Measurements from ENCODE around the gene RGL4.
A peak's percentile ranks its signal among the peaks of the same experiment; 100 is the strongest.

RGL4 gene

GRCh38 chr22:23700706-23701105, 9.9 kb downstream of the RGL4 start:
- H3K27me3 ChIP-seq (ENCODE audit: control insufficient read depth in 1 of 2, insufficient read depth in 2 of 2, low read length in 2 of 2), result no peaks in the 10 kb centered on the region
- H3K4me3 ChIP-seq (ENCODE audit: low read length in 2 of 2), result no peak overlapping the region
- H3K36me3 ChIP-seq (ENCODE audit: control insufficient read depth in 2 of 2, insufficient read depth in 2 of 2, low read length in 2 of 2), result peaks cover 20 to 38% of the 10 kb centered on the region in 2 donors
- no peaks in the 10 kb centered on the region for H3K9me3 ChIP-seq (ENCODE audit: control insufficient read depth in 2 of 2, low read length in 2 of 2)
- no peaks in the 10 kb centered on the region for H3K4me1 ChIP-seq (ENCODE audit: control insufficient read depth, insufficient read depth, low read length)
- H3K27ac ChIP-seq (ENCODE audit: low read length), result no peak overlapping the region
- no peak overlapping the region for H3K9ac ChIP-seq (ENCODE audit: low read length in 2 of 2)

- Histone ChIP-seq H3K9me3 (ENCODE audit: control insufficient read depth in 2 of 2, low read length in 2 of 2) (no peaks in the 10 kb centered on the region), H3K9ac (ENCODE audit: low read length in 2 of 2) (no peak overlapping the region), H3K4me3 (ENCODE audit: low read length in 2 of 2) (no peak overlapping the region), H3K27ac (ENCODE audit: low read length) (no peak overlapping the region), H3K36me3 (ENCODE audit: control insufficient read depth in 2 of 2, insufficient read depth in 2 of 2, low read length in 2 of 2) (peaks cover 40 to 56% of the 10 kb centered on the region in 2 donors), H3K4me1 (ENCODE audit: control insufficient read depth, insufficient read depth, low read length) (no peaks in the 10 kb centered on the region), H3K27me3 (ENCODE audit: control insufficient read depth in 1 of 2, insufficient read depth in 2 of 2, low read length in 2 of 2) (no peaks in the 10 kb centered on the region)
Observed at GRCh38 chr22:23704062-23704461, 13.2 kb downstream of the RGL4 start.

- Histone ChIP-seq H3K36me3 (ENCODE audit: control insufficient read depth in 2 of 2, insufficient read depth in 2 of 2, low read length in 2 of 2) (peaks cover 47 to 63% of the 10 kb centered on the region in 2 donors), H3K27ac (ENCODE audit: low read length) (no peak overlapping the region), H3K9me3 (ENCODE audit: control insufficient read depth in 2 of 2, low read length in 2 of 2) (no peaks in the 10 kb centered on the region), H3K4me1 (ENCODE audit: control insufficient read depth, insufficient read depth, low read length) (no peaks in the 10 kb centered on the region), H3K4me3 (ENCODE audit: low read length in 2 of 2) (no peak overlapping the region), H3K27me3 (ENCODE audit: control insufficient read depth in 1 of 2, insufficient read depth in 2 of 2, low read length in 2 of 2) (no peaks in the 10 kb centered on the region), H3K9ac (ENCODE audit: low read length in 2 of 2) (no peak overlapping the region)
Observed at GRCh38 chr22:23704829-23705228, 14.0 kb downstream of the RGL4 start.

- peaks cover 50 to 63% of the 10 kb centered on the region in 2 donors for H3K36me3 ChIP-seq (ENCODE audit: control insufficient read depth in 2 of 2, insufficient read depth in 2 of 2, low read length in 2 of 2)
- H3K27me3 ChIP-seq (ENCODE audit: control insufficient read depth in 1 of 2, insufficient read depth in 2 of 2, low read length in 2 of 2), result no peaks in the 10 kb centered on the region
- no peaks in the 10 kb centered on the region for H3K9me3 ChIP-seq (ENCODE audit: control insufficient read depth in 2 of 2, low read length in 2 of 2)
- no peak overlapping the region for H3K9ac ChIP-seq (ENCODE audit: low read length in 2 of 2)
- no peaks in the 10 kb centered on the region for H3K4me1 ChIP-seq (ENCODE audit: control insufficient read depth, insufficient read depth, low read length)
- no peak overlapping the region for H3K27ac ChIP-seq (ENCODE audit: low read length)
- no peak overlapping the region for H3K4me3 ChIP-seq (ENCODE audit: low read length in 2 of 2)
Observed at GRCh38 chr22:23705358-23705757, 14.5 kb downstream of the RGL4 start.

GRCh38 chr22:23708270-23708669, 17.5 kb downstream of the RGL4 start:
- Histone ChIP-seq H3K4me1 (ENCODE audit: control insufficient read depth, insufficient read depth, low read length) (no peaks in the 10 kb centered on the region), H3K27ac (ENCODE audit: low read length) (no peak overlapping the region), H3K4me3 (ENCODE audit: low read length in 2 of 2) (no peak overlapping the region), H3K9me3 (ENCODE audit: control insufficient read depth in 2 of 2, low read length in 2 of 2) (no peaks in the 10 kb centered on the region), H3K27me3 (ENCODE audit: control insufficient read depth in 1 of 2, insufficient read depth in 2 of 2, low read length in 2 of 2) (no peaks in the 10 kb centered on the region), H3K9ac (ENCODE audit: low read length in 2 of 2) (no peak overlapping the region), H3K36me3 (ENCODE audit: control insufficient read depth in 2 of 2, insufficient read depth in 2 of 2, low read length in 2 of 2) (peaks cover 57 to 70% of the 10 kb centered on the region in 2 donors)

- Histone ChIP-seq H3K27ac (ENCODE audit: low read length) (no peak overlapping the region), H3K4me1 (ENCODE audit: control insufficient read depth, insufficient read depth, low read length) (no peaks in the 10 kb centered on the region), H3K27me3 (ENCODE audit: control insufficient read depth in 1 of 2, insufficient read depth in 2 of 2, low read length in 2 of 2) (no peaks in the 10 kb centered on the region), H3K9ac (ENCODE audit: low read length in 2 of 2) (no peak overlapping the region), H3K4me3 (ENCODE audit: low read length in 2 of 2) (no peak overlapping the region), H3K36me3 (ENCODE audit: control insufficient read depth in 2 of 2, insufficient read depth in 2 of 2, low read length in 2 of 2) (peaks cover 63 to 74% of the 10 kb centered on the region in 2 donors), H3K9me3 (ENCODE audit: control insufficient read depth in 2 of 2, low read length in 2 of 2) (no peaks in the 10 kb centered on the region)
Observed at GRCh38 chr22:23709107-23709506, 18.3 kb downstream of the RGL4 start.

- H3K9me3 ChIP-seq (ENCODE audit: control insufficient read depth in 2 of 2, low read length in 2 of 2), result no peaks in the 10 kb centered on the region
- H3K27ac ChIP-seq (ENCODE audit: low read length), result no peak overlapping the region
- no peak overlapping the region for H3K9ac ChIP-seq (ENCODE audit: low read length in 2 of 2)
- no peak overlapping the region for H3K4me3 ChIP-seq (ENCODE audit: low read length in 2 of 2)
- peaks cover 6% of the 10 kb centered on the region for H3K4me1 ChIP-seq (ENCODE audit: control insufficient read depth, insufficient read depth, low read length)
- no peaks in the 10 kb centered on the region for H3K27me3 ChIP-seq (ENCODE audit: control insufficient read depth in 1 of 2, insufficient read depth in 2 of 2, low read length in 2 of 2)
- peaks cover 42 to 45% of the 10 kb centered on the region in 2 donors for H3K36me3 ChIP-seq (ENCODE audit: control insufficient read depth in 2 of 2, insufficient read depth in 2 of 2, low read length in 2 of 2)
Observed at GRCh38 chr22:23712256-23712655, 21.4 kb downstream of the RGL4 start.

GRCh38 chr22:23713696-23714595, 23.1 kb downstream of the RGL4 start:
- no peaks in the 10 kb centered on the region for H3K27me3 ChIP-seq (ENCODE audit: control insufficient read depth in 1 of 2, insufficient read depth in 2 of 2, low read length in 2 of 2)
- H3K9ac ChIP-seq (ENCODE audit: low read length in 2 of 2), result no peak overlapping the region
- no peaks in the 10 kb centered on the region for H3K9me3 ChIP-seq (ENCODE audit: control insufficient read depth in 2 of 2, low read length in 2 of 2)
- peaks cover 10% of the 10 kb centered on the region for H3K4me1 ChIP-seq (ENCODE audit: control insufficient read depth, insufficient read depth, low read length)
- no peak overlapping the region for H3K4me3 ChIP-seq (ENCODE audit: low read length in 2 of 2)
- peaks cover 32 to 35% of the 10 kb centered on the region in 2 donors for H3K36me3 ChIP-seq (ENCODE audit: control insufficient read depth in 2 of 2, insufficient read depth in 2 of 2, low read length in 2 of 2)
- H3K27ac ChIP-seq (ENCODE audit: low read length), result no peak overlapping the region

GRCh38 chr22:23714596-23715578, 24.1 kb downstream of the RGL4 start:
- Histone ChIP-seq H3K4me1 (ENCODE audit: control insufficient read depth, insufficient read depth, low read length) (peaks cover 10% of the 10 kb centered on the region), H3K27me3 (ENCODE audit: control insufficient read depth in 1 of 2, insufficient read depth in 2 of 2, low read length in 2 of 2) (no peaks in the 10 kb centered on the region), H3K36me3 (ENCODE audit: control insufficient read depth in 2 of 2, insufficient read depth in 2 of 2, low read length in 2 of 2) (peaks cover 23 to 26% of the 10 kb centered on the region in 2 donors), H3K9me3 (ENCODE audit: control insufficient read depth in 2 of 2, low read length in 2 of 2) (no peaks in the 10 kb centered on the region), H3K9ac (ENCODE audit: low read length in 2 of 2) (no peak overlapping the region), H3K4me3 (ENCODE audit: low read length in 2 of 2) (no peak overlapping the region), H3K27ac (ENCODE audit: low read length) (no peak overlapping the region)

GRCh38 chr22:23715806-23716375, 25.1 kb downstream of the RGL4 start:
- no peak overlapping the region for H3K9ac ChIP-seq (ENCODE audit: low read length in 2 of 2)

More at GRCh38 chr22:23715806-23716375, 25.1 kb downstream of the RGL4 start:
- peaks cover 16 to 17% of the 10 kb centered on the region in 2 donors for H3K36me3 ChIP-seq (ENCODE audit: control insufficient read depth in 2 of 2, insufficient read depth in 2 of 2, low read length in 2 of 2)
- H3K4me1 ChIP-seq (ENCODE audit: control insufficient read depth, insufficient read depth, low read length), result peaks cover 10% of the 10 kb centered on the region
- no peaks in the 10 kb centered on the region for H3K9me3 ChIP-seq (ENCODE audit: control insufficient read depth in 2 of 2, low read length in 2 of 2)
- no peaks in the 10 kb centered on the region for H3K27me3 ChIP-seq (ENCODE audit: control insufficient read depth in 1 of 2, insufficient read depth in 2 of 2, low read length in 2 of 2)
- H3K4me3 ChIP-seq (ENCODE audit: low read length in 2 of 2), result peak overlapping the region; percentile 75 to 94
- no peak overlapping the region for H3K27ac ChIP-seq (ENCODE audit: low read length)
